HG03066 (cell line): ENCODE results near the gene DRD2.

Experiments
- ATAC-seq: cut with Tn5 transposase; IDR thresholded peaks from one replicate; pipeline ENCODE4 v1.9.1; 2021; ENCODE audit warnings: low read depth; ENCODE audit not compliant: unreplicated experiment

DRD2 gene

DNA sequence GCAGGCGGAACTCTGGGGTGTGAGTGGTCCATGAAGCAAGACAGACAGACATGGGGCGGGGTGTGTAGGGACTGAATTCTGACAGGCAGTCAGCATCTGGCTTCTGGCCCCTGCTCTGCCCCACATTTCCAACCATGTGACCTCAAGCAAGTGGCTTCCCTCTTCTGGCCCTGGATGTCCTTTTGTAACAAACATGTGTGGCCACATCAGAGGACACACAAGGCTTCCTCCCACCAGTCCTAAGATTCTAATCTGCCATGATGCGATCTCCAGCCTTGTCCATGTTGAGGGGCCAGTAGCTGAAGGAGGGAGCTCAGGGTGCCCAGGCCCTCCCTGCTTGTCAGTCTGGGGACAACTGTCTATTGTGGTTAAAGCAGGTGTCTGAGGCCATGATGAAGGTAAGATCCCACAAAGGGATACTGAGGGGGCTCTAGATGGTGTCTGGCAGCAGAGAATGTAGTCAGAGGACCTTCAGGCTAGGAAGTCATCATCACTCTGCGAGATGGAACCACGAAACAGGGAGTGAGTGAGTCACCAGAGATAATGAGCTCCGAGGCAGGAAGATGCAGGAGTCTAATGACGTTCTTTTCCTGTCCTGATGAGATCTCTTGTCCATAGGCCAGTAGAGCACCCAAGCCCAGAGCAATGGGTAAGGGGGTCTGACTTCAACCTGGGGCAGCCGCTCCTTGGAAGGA lies 27.4 kb downstream of the DRD2 start:
- ATAC-seq: no peak

DNA sequence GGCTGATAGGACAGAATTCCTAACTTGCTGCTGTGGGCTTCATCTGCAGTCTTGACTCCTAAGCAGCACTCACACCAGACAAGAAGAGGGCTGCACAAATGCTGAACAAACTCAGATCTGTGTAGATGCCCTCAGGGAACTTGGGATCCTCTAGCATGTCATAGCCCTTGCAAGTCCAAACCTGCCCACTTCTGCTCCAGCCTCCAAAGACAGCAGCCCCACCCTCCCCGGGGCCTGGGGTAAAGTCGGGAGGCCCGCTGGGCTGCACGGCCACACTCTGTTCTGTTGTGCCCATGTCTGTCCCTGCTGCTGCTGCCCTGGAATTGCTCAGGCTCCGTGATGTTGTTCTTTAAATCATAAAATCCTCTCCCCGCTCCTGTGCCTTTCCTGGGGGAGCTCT lies 28.3 kb downstream of the DRD2 start:
- ATAC-seq: no peak

DNA sequence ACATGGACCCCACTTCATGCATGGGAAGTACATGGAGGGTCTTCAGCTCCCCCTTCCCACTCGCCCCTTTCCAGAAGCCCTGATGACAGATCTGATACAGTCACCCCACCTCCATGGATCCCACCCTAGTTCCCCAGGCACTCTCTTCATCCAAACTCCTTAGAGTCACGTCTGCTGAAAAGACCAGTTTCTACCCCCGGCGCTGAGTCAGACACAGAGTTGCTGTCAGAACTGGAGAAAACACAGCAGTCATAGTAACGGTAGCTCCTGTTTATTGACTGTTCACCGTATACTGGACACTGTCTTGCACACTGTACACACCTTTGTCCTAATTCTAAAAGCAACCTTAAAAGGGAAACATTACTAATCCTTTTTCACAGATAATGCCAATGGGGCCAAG lies 29.1 kb downstream of the DRD2 start:
- no peak for ATAC-seq

DNA sequence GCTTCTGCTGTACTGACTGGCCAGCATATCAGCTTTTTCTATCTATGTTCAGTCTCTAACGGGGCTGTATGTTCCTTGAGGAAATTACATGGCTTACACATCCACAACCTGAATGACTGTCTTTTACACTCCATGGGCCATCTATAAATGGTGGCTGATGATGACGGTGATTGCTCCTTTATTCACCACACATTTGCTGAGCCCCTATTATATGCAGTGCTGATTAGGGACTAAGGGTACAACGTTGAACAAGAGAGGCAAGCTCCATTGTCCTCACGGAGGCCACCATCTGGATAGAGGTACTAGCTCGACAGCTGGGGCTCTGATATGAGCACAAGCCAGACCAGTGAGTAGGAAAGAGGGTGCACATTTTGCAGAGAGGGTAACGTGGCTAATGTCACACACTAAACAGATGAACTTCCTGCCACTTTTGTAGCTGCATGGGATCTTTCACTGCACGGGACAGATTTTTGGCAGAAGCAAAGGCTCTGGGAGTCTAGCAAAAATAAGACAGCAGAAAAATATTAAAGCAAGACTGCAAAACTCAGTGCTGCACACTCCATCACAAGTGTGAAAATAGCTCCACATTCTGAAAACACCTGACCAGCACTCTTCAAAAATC lies 30.6 kb downstream of the DRD2 start:
- no peak for ATAC-seq

DNA sequence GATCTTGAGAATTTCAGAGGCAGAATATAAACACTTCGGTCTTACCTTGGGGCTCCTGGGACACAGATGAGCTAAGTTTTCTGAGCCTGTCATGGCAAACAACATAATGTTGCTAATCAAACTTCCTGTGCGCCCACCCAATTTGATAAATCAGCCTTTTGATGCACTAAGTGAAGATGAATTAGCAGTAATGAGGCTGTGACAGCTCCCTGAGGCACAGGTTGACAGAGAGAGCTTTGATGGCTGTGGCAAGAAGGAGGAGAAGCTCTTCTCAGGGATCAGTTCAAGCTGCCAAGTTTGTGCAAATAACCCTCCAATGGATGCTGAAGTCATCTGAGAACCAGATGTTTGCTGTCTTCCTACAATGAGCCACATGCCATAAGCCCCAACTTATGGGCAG lies 34.4 kb downstream of the DRD2 start:
- ATAC-seq: no peak

DNA sequence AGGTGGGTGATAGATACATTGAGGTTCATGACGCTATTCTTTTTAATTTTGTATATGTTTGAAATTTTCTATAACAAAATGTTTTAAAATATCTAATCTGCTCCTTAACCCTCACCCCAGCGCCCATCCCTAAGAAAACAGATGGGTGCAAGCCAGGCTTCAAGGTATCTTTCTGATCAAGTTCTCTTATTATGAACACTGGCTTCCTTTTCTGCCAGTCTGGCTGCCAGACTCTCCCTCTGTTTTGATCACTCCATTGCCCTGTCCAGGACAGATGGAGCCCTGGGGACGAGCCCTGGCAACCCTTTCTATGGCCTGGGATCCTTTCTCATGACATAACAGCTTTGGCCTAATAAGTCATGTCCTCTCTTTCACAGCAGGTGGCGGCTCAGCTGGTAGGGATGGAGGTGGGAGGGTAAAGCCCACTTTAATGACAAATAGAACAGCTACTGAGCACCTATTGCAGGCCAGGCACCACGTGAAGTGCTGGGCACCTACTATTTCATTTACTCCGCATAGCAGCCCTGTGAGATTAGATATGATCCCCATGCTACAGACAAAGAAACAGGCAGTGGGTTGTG lies 38.4 kb downstream of the DRD2 start:
- no peak for ATAC-seq

DNA sequence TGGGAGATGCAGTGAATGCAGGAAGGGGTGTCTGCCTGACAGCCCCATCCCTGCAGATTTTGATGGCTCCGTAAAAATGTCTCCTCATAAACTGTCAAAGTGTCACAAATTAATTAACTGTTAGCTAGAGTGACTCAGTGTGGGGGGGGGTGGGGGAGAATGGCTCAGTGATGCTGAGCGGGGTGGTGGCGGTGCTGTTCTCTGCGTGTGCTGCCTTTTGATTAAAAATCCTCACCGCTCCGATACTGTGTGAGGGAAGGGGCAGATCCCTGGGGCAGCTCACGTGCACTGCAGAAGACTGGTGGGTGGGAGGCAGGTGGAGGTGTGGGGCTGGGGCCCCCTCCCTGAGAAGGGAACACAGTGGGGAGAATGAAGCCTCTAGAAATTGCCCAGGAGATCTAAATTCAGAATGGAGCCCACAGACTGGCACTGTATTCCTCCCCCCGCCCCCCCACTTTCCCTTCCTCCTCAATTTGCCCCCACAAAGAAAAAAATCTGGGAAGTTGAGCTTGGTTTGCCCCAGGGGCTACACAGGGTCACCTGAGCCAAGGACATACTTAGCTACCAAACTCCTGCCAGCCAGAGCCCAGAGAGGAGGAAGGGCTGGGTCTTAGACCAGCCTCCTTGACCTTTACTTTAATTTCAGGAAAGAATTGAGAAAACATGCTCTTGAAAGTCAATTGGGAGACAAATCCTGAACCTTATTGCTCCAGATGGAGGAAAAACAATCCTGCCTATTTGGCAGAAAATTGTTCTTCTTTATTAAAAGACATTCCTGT lies 39.8 kb downstream of the DRD2 start:
- ATAC-seq: no peak

DNA sequence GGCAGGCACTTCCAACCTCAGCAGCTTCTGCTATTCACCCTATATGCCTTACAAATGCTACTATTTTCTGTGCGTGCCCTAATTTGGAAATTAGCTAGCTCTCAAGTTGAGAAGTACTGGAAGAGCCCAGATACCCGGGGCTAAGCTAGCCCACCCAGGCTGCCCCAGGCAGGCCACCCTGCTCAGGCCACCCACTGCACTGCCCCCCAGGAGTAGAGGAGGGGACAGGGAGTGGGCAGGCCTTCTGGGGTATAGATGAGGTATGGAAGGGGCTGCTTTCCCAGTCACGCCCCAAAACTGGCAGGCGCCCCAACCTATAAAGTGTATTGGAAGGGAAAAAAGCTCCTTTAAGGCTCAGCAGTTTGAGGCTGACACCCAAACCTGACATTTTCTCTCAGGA lies 43.5 kb downstream of the DRD2 start:
- no peak for ATAC-seq

DNA sequence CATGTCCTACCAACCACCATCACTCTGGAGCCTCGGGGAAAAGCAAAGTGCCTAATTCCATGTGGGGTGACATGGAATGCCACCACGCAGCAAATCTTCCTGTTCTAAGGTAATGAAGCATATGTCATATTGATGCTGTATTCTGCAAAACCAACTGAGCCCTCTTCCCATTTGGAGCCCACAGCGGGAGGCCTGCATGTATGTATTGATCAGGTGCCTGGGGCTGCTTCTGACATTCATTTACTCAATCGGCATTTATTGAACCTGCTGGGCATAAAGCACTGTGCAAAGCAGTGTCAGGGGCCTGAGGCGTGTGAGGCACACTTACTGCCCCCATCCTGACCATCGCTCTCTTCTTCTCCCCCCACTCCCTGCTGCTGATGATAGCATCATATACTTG lies 48.5 kb downstream of the DRD2 start:
- ATAC-seq: no peak

DNA sequence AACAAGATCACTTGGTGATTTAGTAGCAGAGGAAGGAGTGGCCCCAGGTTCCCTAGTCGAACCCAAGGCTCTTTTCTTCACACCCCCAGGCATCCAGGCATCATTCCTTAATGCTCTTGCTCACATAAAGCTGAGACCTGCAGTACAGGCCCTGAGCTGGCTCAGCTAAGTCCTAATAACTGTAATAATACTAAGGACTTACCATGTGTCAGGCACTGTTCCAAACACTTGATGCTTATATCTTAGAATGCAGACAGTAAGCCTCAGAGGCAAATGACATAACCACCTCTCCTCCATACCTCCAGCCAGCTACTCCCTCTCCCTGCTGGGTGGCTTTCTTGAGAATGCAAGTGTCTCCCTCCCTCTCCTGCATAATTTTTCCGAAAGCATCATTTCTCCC lies 54.4 kb downstream of the DRD2 start:
- no peak for ATAC-seq

DNA sequence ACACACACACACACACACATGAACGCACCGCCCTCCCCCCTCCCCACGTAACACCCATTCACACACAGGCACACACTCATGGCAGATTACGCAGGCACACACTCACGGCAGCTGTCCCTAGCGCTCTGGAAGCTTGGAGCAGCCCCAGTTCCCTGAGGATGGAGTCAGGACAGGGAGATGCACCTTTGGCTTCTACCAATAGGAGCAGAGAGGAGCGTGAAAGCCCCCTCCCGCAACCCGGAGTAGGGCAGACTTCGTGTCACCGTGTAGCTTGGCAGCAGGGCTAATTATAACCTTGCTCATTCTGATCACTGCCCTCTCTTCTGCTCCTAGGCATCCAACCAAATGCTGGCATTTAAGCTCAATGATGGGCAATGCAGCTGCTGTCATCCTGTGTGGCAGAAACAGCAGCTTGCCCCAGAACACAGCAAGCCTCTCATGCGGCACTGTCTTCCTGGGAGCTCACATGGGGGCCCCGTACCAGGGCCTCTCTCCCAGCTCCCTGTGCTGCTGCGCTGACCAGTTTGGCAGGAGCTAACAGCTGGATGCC lies 55.7 kb downstream of the DRD2 start:
- ATAC-seq: no peak

DNA sequence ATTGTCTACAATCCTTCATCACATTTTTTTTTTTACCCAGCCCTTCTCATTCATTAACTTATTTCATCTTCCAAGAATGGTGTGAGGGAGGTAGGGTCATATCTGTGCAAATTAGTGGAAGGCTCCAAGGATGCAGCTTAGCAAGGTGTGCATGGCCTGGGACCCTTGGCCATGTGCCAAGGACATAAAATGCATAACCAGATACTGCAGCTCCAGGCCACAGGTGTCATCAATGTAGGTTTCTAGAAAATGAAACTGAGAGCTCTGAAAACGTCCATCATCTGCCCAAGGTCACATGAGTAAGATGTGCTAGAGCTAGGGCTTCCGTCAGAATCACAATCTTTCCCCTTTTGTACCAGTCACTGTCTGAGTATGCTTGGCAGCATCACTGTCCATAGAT lies 57.8 kb downstream of the DRD2 start:
- no peak for ATAC-seq

DNA sequence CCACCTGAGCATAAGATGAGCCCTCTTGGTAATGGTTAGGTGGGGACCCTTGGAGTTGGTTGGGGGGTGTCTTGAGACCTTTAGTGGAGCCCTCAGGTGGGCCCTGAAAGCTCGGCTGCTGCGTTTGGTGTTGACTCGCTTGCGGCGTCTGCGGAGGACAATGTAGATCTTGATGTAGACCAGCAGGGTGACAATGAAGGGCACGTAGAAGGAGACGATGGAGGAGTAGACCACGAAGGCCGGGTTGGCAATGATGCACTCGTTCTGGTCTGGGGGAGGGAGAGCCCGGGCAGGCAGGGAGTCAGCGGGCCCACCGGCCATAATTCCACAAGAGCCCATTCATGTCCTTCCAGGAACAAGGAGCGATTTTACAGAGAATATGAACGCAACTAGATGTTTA lies 59.9 kb downstream of the DRD2 start:
- ATAC-seq: no peak

DNA sequence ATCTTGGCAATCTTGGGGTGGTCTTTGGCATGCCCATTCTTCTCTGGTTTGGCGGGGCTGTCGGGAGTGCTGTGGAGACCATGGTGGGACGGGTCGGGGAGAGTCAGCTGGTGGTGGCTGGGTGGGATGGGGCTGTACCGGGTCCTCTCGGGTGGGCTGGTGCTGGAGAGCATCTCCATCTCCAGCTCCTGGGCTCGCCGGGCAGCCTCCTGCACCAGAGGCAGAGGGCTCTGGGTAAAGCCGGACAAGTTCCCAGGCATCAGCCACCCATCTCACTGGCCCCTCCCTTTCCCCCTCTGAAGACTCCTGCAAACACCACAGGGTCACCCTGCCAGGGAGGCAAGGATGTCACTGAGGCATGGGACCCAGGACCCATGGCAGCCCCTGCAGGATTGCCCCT lies 62.5 kb downstream of the DRD2 start:
- ATAC-seq: no peak

DNA sequence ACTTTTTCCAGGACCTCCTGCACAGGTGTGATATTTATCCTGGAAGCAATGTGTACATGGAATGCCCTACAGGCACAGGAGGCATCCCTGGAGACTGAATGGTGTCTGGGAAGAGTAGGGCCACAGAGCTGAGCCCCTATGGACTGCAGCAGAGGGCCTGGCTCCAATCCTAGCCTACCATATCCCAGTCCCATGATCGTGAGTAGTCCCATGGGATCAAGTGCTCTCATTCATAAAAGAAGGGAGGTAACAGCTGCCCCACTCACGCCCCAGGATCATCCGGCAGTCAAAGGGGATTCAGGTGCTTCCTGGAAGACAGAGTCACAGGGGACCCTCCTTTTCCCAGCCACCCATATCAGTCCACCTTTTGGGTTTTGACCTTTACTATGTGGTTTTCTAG lies 63.7 kb downstream of the DRD2 start:
- ATAC-seq: no peak

DNA sequence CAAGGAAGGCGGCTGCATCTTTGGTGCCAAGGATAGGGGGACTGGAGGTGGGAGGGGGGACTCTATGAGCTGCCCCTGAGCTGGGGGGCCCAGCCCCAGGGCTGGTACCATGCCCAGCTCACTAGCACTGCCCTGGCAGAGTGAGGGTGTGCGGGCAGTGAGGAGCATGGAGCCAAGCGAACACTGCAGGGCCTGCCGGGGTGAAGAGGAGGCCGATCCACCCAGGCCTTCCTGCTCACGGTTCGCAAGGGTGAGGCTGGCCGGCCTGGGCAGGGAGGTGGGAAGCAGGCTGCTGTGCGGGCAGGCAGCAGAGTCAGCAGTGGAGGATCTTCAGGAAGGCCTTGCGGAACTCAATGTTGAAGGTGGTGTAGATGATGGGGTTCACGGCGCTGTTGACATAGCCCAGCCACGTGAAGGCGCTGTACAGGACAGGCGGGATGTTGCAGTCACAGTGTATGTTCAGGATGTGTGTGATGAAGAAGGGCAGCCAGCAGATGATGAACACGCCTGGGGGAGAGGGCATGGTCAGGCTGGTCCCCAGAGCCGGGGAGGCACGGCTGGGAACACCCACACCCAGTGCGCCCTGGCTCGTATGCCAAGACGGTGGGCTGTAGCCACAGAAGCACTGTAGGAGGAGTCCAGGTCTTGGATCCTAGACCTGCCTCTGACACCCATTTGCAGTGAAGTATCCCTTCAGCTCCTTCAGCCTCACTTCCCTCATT lies 64.6 kb downstream of the DRD2 start:
- no peak for ATAC-seq

DNA sequence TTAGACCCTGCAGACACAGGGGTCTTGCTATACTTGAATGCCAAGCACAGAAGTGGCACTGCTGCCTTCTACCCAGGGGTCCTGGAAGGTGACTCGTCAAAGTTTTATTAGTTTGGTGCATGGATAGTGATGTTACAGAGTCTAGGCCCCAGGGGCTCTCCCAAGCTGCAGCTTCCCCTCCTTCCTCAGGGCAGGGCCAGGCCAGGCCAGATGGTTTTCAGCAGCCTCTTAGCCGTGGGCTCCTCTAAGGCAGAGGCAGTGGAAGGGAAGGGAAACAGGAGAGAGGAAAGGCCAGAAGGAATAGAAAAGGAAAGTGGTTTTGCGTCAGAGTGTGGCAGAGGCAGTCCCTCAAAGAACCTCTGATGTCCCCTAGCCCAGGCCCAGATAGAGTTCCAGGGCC lies 65.7 kb downstream of the DRD2 start:
- no peak for ATAC-seq

DNA sequence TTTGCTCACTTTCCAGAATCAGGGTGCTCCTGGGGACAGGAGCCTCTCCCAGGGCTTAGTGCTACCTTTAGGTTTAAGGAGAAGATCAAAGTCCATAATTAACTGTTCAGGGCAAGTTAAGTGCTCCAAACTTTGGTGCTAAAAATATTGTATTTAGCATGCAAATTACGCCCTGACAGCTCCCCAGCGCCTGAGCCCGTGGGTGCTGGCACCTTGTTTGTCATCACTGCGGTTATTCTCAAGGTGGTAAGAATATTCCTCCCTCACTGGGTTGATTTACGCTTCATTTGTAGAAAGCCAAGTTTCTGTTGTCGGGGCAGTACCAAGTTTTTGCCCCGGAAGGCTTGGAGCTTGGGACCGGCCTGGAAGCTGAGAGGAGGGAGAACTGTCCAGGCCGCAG lies 66.3 kb downstream of the DRD2 start:
- ATAC-seq: no peak

DNA sequence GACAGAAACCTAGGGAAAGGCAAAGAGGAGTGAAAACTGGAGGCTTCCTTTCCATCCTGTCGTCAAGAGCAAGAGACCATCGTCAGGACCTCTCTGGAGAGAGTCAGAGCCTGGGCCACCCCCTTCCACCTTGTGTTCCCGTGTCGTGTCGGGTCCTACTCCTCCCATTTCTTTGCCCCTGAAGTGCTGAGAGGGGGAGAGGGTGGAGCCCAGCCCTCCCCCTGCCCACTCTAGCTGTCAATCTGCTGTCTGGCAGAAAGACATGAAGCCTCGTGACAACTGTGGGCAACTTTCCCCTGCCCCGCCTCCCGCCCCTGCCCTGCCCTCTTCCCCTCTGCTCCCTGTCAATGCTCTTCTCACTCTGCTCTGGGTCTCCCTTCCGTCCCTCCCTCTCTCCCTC lies 67.0 kb downstream of the DRD2 start:
- ATAC-seq: no peak

DNA sequence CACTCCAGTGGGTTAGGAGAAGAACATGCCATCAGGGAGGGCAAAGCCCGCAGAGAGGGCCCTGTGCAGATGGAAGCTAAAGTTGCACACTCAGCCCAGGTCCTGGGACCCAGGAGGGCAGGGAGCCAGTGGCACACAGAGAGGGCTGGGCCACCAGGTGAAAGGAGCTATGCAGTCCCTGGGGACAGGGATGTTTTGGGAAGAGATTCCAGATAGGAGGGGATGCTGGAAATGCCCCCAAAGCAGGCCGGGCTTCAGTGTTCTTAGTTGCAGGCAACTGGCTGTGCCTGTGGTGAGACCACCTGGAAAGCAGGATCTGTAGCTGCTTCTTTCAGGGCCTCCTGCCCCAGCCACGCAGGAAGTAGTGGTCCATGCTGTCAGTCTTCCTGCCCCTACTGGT lies 68.0 kb downstream of the DRD2 start:
- ATAC-seq: no peak
